Measurements from ENCODE around the gene CACNA1G.

GRCh38 chr17:50619489-50619888, 59.0 kb downstream of the CACNA1G start:
- TF ChIP-seq, protein P1, sequence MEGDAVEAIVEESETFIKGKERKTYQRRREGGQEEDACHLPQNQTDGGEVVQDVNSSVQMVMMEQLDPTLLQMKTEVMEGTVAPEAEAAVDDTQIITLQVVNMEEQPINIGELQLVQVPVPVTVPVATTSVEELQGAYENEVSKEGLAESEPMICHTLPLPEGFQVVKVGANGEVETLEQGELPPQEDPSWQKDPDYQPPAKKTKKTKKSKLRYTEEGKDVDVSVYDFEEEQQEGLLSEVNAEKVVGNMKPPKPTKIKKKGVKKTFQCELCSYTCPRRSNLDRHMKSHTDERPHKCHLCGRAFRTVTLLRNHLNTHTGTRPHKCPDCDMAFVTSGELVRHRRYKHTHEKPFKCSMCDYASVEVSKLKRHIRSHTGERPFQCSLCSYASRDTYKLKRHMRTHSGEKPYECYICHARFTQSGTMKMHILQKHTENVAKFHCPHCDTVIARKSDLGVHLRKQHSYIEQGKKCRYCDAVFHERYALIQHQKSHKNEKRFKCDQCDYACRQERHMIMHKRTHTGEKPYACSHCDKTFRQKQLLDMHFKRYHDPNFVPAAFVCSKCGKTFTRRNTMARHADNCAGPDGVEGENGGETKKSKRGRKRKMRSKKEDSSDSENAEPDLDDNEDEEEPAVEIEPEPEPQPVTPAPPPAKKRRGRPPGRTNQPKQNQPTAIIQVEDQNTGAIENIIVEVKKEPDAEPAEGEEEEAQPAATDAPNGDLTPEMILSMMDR (IDR thresholded peaks at IDR 0.05) = no peak
- TF ChIP-seq ZFX (IDR thresholded peaks at IDR 0.05; ENCODE audit: borderline replicate concordance) = no peak

Measured in 22Rv1 (cell line).